Left colon (tissue), 2 donors: ENCODE measurements around the gene GABRB1. TPM values are rescaled to one million over a fixed set of nuclear protein-coding genes. Genes with fewer than 3 reads are reported as not detected.

Experiments used
- ATAC-seq: fragments of 200-7000 bp; cut with Tn5 transposase; one replicate; pipeline ENCODE4 v1.9.1; 2020; ENCODE audit warnings: mild to moderate bottlenecking, moderate library complexity
- DNase-seq, 2 donors: peaks; one replicate each; pipeline ENCODE4 v3.0.0-alpha.2; 2020
- intact Hi-C, 2 donors: fragments of 100-400 bp; cut with DNase I in 1 of 2; cut with micrococcal nuclease in 1 of 2; formaldehyde crosslinking; loops; one replicate each; pipeline versions ENCODE4 v1.11.2 to v1.14.0; 2022; cut with DNase I, micrococcal nuclease
- total RNA-seq, 2 donors: library from RNA; stranded (reverse); fragmentation: NEBNext Ultra II Directional; extraction: Animal tissue kit (Norgen Biotek cat#: 25700); gene quantifications; one replicate each; pipeline ENCODE4 v1.2.1, GENCODE V29; 2021
- donor health status: DM: no; HTN: no; CAD: no.
- donor health status: DM: yes; HTN: yes; CAD: no.

Gene GABRB1
- total RNA-seq, 2 donors from 2014 or later, result 0.36 to 0.37 TPM

- intact Hi-C loops, result no loop called here
- no peak for ATAC-seq
- DNase-seq, result no peak
Measured at GRCh38 chr4:47193179-47193578, 161.8 kb downstream of the GABRB1 start.

GRCh38 chr4:47194036-47194737 is 162.8 kb downstream of the GABRB1 start:
- DNase-seq (no peak), ATAC-seq (peak; percentile 4)
- intact Hi-C loops, result no loop called here

GRCh38 chr4:47195706-47196105 is 164.3 kb downstream of the GABRB1 start:
- no peak for ATAC-seq
- intact Hi-C loops, result no loop called here

GRCh38 chr4:47198791-47199190 is 167.4 kb downstream of the GABRB1 start:
- no peak for DNase-seq
- no peak for ATAC-seq
- intact Hi-C loops, result no loop called here

More at GRCh38 chr4:47195706-47196105, 164.3 kb downstream of the GABRB1 start:
- DNase-seq, result no peak

DNA sequence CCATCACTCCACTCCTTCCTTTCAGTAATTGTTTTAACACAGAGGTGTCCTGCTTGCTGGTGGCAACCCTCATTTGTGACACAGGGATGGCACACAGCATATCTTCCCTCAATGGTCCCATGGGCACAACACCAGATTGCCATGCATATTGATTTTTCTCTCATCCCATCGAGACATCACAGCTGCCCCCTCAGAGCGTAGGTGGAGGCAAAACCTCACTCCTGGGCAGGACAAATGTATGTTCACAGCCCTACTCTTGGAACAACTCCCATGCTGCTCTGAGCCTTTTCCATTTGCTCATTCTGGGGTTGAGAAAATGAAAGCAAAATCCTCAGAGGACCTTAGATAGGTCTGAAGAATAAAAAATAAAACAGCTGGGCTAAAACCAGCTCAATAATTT is 172.2 kb downstream of the GABRB1 start:
- intact Hi-C loops, result no loop called here
- DNase-seq (no peak), ATAC-seq (no peak)

GRCh38 chr4:47207555-47207954 is 176.2 kb downstream of the GABRB1 start:
- no peak for DNase-seq
- no peak for ATAC-seq
- intact Hi-C loops, result no loop called here

DNA sequence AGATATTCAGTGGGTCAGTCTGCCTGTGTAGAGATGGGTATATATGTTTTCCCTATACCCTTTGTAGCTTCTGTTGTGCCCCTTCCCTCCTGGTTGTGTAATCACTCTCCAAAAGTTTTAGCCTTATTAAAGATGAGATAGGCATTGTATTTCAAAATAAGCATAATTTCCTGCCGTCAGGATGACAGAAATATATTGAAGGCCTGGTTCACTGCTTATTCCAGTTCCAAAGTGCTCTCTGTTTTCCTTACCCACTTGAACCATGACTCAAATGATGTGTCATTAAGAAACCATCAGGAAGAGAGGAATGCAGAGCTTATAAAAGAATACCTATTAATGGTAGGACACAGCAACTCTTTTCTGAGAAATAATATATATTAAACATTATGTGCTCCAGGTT is 178.5 kb downstream of the GABRB1 start:
- DNase-seq (no peak), ATAC-seq (no peak)
- intact Hi-C loops, result no loop called here

DNA sequence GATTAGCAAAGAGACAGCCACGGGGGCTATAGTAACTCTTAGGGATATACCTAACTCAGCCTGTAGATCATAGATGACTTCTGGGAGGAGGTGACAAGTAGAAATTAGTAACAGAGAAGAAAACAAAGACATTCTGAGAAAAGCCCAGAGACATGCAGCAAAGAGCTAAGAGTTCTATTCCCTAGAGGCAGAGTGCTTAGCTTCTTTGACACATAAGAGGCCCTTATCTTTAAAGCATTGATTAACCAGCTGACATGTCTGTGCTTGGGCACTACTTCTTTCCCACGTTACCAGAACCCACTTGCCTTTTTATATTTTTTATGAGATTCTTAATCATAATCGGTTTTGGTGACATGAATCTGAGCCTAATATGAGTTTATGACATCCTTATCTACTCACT is 179.5 kb downstream of the GABRB1 start:
- DNase-seq (no peak), ATAC-seq (no peak)
- intact Hi-C loops, result no loop called here

DNA sequence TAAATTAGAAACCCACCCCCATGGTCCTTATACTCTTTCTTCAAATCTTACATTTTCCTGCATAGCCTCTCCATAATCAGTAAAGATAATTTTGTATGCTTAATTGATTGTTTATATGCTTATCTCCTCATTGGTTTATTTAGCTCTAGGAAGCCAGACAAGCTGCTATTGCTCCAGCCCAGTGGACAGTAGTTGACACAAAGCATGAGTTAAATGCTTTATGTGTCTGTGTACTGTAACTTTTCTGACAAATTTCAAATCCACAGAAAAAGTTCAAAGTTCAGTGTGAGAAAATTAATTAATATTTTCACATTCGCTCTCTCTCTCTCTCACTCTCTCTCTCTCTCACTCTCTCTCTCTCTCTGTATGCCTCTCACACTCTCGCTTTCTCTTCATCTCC is 181.7 kb downstream of the GABRB1 start:
- intact Hi-C loops, result no loop called here
- no peak for DNase-seq

GRCh38 chr4:47213539-47213938 is 182.2 kb downstream of the GABRB1 start:
- DNase-seq, result no peak
- ATAC-seq, result no peak
- intact Hi-C loops, result no loop called here

More for the DNA sequence above, 181.7 kb downstream of the GABRB1 start:
- ATAC-seq, result no peak

GRCh38 chr4:47213971-47214370 is 182.6 kb downstream of the GABRB1 start:
- no peak for DNase-seq
- intact Hi-C loops, result no loop called here
- ATAC-seq, result no peak

DNA sequence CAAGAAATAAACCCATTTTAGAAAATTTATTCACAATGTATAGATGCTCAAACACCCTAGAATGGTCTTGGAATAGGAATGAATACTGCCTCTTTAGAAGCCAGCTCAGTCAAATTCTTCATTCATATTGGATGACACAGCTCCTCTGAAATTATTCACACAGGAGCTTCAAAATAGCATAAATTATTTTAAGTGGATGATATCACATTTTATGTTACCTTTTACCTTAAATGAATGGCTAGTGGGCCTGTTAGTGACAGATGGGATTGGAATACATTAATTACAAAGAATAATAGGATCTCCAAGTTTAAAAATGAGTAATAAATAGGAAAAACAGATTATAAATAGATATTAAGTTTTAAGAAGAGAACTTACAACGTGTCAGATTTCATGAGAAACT is 184.4 kb downstream of the GABRB1 start:
- no peak for DNase-seq
- intact Hi-C loops, result no loop called here
- no peak for ATAC-seq

GRCh38 chr4:47217291-47217690 is 185.9 kb downstream of the GABRB1 start:
- intact Hi-C loops, result no loop called here
- ATAC-seq (no peak), DNase-seq (no peak)

- intact Hi-C loops, result no loop called here
- DNase-seq, result no peak
- no peak for ATAC-seq
Measured at GRCh38 chr4:47217884-47218283, 186.5 kb downstream of the GABRB1 start.

- DNase-seq (no peak), ATAC-seq (no peak)
- intact Hi-C loops, result no loop called here
Measured at GRCh38 chr4:47218631-47219030, 187.3 kb downstream of the GABRB1 start.

GRCh38 chr4:47219586-47219985 is 188.2 kb downstream of the GABRB1 start:
- intact Hi-C loops, result no loop called here
- DNase-seq (no peak), ATAC-seq (no peak)

DNA sequence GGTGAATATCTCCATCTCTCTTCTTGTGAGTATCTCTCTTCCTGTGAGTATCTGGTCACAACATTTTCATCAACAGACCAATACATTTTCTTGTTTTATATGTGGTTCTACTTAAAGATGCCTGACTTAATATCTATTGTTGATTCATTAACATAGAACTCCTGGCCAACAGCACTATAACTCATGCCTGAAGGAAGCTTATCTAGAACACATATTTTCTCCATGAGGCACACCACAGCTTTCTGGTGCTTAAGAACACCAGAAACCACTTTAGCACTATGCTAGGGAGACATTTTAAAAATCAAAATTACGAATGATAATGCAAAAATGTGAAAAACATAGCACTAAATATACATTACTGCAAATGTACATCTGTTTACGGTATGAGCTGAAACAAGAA is 190.4 kb downstream of the GABRB1 start:
- ATAC-seq (no peak), DNase-seq (no peak)
- intact Hi-C loops, result no loop called here

GRCh38 chr4:47222276-47222675 is 190.9 kb downstream of the GABRB1 start:
- ATAC-seq, result no peak
- DNase-seq, result no peak
- intact Hi-C loops, result no loop called here

DNA sequence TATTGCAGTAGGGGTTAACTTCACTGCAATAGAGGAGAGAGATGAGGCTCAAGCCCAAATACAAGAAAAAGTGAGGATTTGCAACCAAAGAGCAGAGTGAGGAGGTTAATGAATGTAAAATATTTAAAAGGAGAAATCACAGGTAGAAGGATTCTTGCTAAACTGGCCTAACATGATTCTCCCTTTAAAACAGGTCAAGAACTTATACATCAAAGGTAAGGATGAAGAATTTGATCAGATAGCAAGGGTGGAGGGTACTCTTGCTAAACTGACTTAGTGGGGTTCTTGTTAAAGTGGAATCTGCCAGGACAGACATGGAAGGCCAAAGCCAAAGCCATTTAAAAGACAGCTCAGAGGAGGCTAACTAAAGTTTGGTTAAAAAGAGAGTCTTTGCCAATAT is 193.0 kb downstream of the GABRB1 start:
- no peak for DNase-seq
- ATAC-seq, result no peak
- intact Hi-C loops, result no loop called here

DNA sequence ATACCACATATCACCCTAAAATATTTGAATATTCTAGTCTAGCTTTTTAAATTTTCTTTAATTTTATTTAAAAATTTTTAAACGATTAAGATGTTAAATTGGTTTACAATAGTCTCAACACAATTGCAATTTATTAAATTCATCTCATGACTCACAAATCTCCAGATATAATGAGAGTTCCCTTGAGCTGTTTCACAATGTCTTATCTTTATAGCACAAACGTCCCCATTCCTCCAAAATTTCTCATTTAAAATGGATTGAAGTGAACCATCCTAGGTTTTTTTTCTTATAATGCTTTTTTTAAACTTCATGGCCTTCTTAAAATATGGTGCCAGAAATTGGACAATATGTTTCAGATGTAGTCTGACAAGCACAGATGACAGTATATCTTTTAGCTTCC is 204.4 kb downstream of the GABRB1 start:
- no peak for ATAC-seq
- no peak for DNase-seq
- intact Hi-C loops, result no loop called here

GRCh38 chr4:47238667-47239066 is 207.3 kb downstream of the GABRB1 start:
- intact Hi-C loops, result no loop called here
- DNase-seq (no peak), ATAC-seq (no peak)
